Memory B cell (primary cell): ENCODE data around the gene CARMIL1.

Experiments
- ATAC-seq: fragments of 150-1000 bp; cut with Tn5 transposase; 2 replicates; pipeline ENCODE4 v1.10.0; 2021; ENCODE audit warnings: low read depth, mild to moderate bottlenecking, moderate library complexity
- DNase-seq, 2 donors: peaks; one replicate each; pipeline ENCODE4 v3.0.0; 2022; ENCODE audit warnings: low spot score in 2 of 2
- H3K27ac Mint-ChIP-seq: one replicate; pipeline ENCODE4 v1.8.0; 2022; ENCODE audit warnings: mild to moderate bottlenecking, moderate library complexity, mixed read lengths
- H3K27me3 Mint-ChIP-seq: one replicate; pipeline ENCODE4 v1.8.0; 2022; ENCODE audit warnings: mixed read lengths
- H3K36me3 Mint-ChIP-seq: one replicate; pipeline ENCODE4 v1.8.0; 2022; ENCODE audit warnings: mild to moderate bottlenecking, mixed read lengths
- H3K4me1 Mint-ChIP-seq: one replicate; pipeline ENCODE4 v1.8.0; 2022; ENCODE audit warnings: mixed read lengths
- H3K4me3 Mint-ChIP-seq: one replicate; pipeline ENCODE4 v1.8.0; 2022; ENCODE audit warnings: mild to moderate bottlenecking, moderate library complexity, mixed read lengths
- H3K9me3 Mint-ChIP-seq: one replicate; pipeline ENCODE4 v1.8.0; 2022; ENCODE audit warnings: mixed read lengths

CARMIL1 gene

GRCh38 chr6:25392372-25392771 is 113.2 kb downstream of the CARMIL1 start:
- H3K9me3 Mint-ChIP-seq, result no peaks in the 10 kb centered on the region
- peaks cover 8% of the 10 kb centered on the region for H3K4me1 Mint-ChIP-seq
- H3K36me3 Mint-ChIP-seq, result no peaks in the 10 kb centered on the region
- H3K4me3 Mint-ChIP-seq, result no peak overlapping the region
- no peaks in the 10 kb centered on the region for H3K27me3 Mint-ChIP-seq
- ATAC-seq (no peak), DNase-seq (no peak)
- no peak overlapping the region for H3K27ac Mint-ChIP-seq

- DNase-seq (no peak), ATAC-seq (no peak)
- H3K36me3 Mint-ChIP-seq, result no peaks in the 10 kb centered on the region
- no peak overlapping the region for H3K4me3 Mint-ChIP-seq
- no peaks in the 10 kb centered on the region for H3K9me3 Mint-ChIP-seq
- H3K27me3 Mint-ChIP-seq, result no peaks in the 10 kb centered on the region
- no peak overlapping the region for H3K27ac Mint-ChIP-seq
- no peaks in the 10 kb centered on the region for H3K4me1 Mint-ChIP-seq
Measured at GRCh38 chr6:25395731-25396130, 116.6 kb downstream of the CARMIL1 start.

GRCh38 chr6:25397406-25397805 is 118.2 kb downstream of the CARMIL1 start:
- Mint-ChIP-seq H3K4me3 (no peak overlapping the region), H3K4me1 (no peaks in the 10 kb centered on the region), H3K27ac (no peak overlapping the region), H3K9me3 (no peaks in the 10 kb centered on the region), H3K36me3 (no peaks in the 10 kb centered on the region), H3K27me3 (no peaks in the 10 kb centered on the region)
- ATAC-seq (no peak), DNase-seq (no peak)

- Mint-ChIP-seq H3K9me3 (no peaks in the 10 kb centered on the region), H3K4me3 (no peak overlapping the region), H3K27me3 (no peaks in the 10 kb centered on the region), H3K36me3 (no peaks in the 10 kb centered on the region), H3K27ac (no peak overlapping the region), H3K4me1 (peaks cover 14% of the 10 kb centered on the region)
- DNase-seq (no peak), ATAC-seq (no peak)
Measured at GRCh38 chr6:25399885-25400284, 120.7 kb downstream of the CARMIL1 start.

GRCh38 chr6:25401711-25402110 is 122.5 kb downstream of the CARMIL1 start:
- H3K4me3 Mint-ChIP-seq, result no peak overlapping the region
- H3K9me3 Mint-ChIP-seq, result no peaks in the 10 kb centered on the region
- DNase-seq, result no peak
- H3K27me3 Mint-ChIP-seq, result no peaks in the 10 kb centered on the region
- no peak for ATAC-seq
- H3K27ac Mint-ChIP-seq, result no peak overlapping the region
- H3K36me3 Mint-ChIP-seq, result no peaks in the 10 kb centered on the region
- peaks cover 16% of the 10 kb centered on the region for H3K4me1 Mint-ChIP-seq

GRCh38 chr6:25402125-25402524 is 123.0 kb downstream of the CARMIL1 start:
- Mint-ChIP-seq H3K9me3 (no peaks in the 10 kb centered on the region), H3K36me3 (no peaks in the 10 kb centered on the region), H3K4me1 (peaks cover 16% of the 10 kb centered on the region), H3K4me3 (no peak overlapping the region), H3K27ac (no peak overlapping the region), H3K27me3 (no peaks in the 10 kb centered on the region)
- ATAC-seq (no peak), DNase-seq (no peak)

- Mint-ChIP-seq H3K4me3 (no peak overlapping the region), H3K36me3 (no peaks in the 10 kb centered on the region), H3K9me3 (no peaks in the 10 kb centered on the region), H3K4me1 (peaks cover 16% of the 10 kb centered on the region), H3K27me3 (no peaks in the 10 kb centered on the region), H3K27ac (peak overlapping the region; percentile 42)
- DNase-seq (no peak), ATAC-seq (no peak)
Measured at GRCh38 chr6:25403150-25403549, 124.0 kb downstream of the CARMIL1 start.

GRCh38 chr6:25404091-25404490 is 124.9 kb downstream of the CARMIL1 start:
- ATAC-seq, result no peak
- H3K27me3 Mint-ChIP-seq, result no peaks in the 10 kb centered on the region
- no peak for DNase-seq
- no peaks in the 10 kb centered on the region for H3K9me3 Mint-ChIP-seq
- H3K36me3 Mint-ChIP-seq, result no peaks in the 10 kb centered on the region
- H3K27ac Mint-ChIP-seq, result no peak overlapping the region
- H3K4me3 Mint-ChIP-seq, result no peak overlapping the region
- peaks cover 16% of the 10 kb centered on the region for H3K4me1 Mint-ChIP-seq

- Mint-ChIP-seq H3K27me3 (no peaks in the 10 kb centered on the region), H3K27ac (no peak overlapping the region), H3K4me1 (peaks cover 16% of the 10 kb centered on the region), H3K4me3 (no peak overlapping the region), H3K9me3 (no peaks in the 10 kb centered on the region), H3K36me3 (no peaks in the 10 kb centered on the region)
- peak; percentile 92 for ATAC-seq
- peak in 1 of 2 donors; percentile 26 for DNase-seq
Measured at GRCh38 chr6:25404693-25405169, 125.6 kb downstream of the CARMIL1 start.

GRCh38 chr6:25405442-25405841 is 126.3 kb downstream of the CARMIL1 start:
- Mint-ChIP-seq H3K27ac (no peak overlapping the region), H3K4me3 (no peak overlapping the region), H3K27me3 (no peaks in the 10 kb centered on the region), H3K36me3 (no peaks in the 10 kb centered on the region), H3K4me1 (peaks cover 19% of the 10 kb centered on the region), H3K9me3 (no peaks in the 10 kb centered on the region)
- DNase-seq, result peak in 1 of 2 donors; percentile 11
- peak; percentile 70 for ATAC-seq

GRCh38 chr6:25407431-25407830 is 128.3 kb downstream of the CARMIL1 start:
- Mint-ChIP-seq H3K4me3 (no peak overlapping the region), H3K27ac (no peak overlapping the region), H3K27me3 (no peaks in the 10 kb centered on the region), H3K9me3 (no peaks in the 10 kb centered on the region), H3K36me3 (no peaks in the 10 kb centered on the region), H3K4me1 (peaks cover 19% of the 10 kb centered on the region)
- no peak for DNase-seq
- ATAC-seq, result no peak

- ATAC-seq, result no peak
- peaks cover 11% of the 10 kb centered on the region for H3K4me1 Mint-ChIP-seq
- DNase-seq, result no peak
- H3K36me3 Mint-ChIP-seq, result no peaks in the 10 kb centered on the region
- H3K4me3 Mint-ChIP-seq, result no peak overlapping the region
- no peaks in the 10 kb centered on the region for H3K9me3 Mint-ChIP-seq
- no peak overlapping the region for H3K27ac Mint-ChIP-seq
- H3K27me3 Mint-ChIP-seq, result no peaks in the 10 kb centered on the region
Measured at GRCh38 chr6:25410102-25410501, 130.9 kb downstream of the CARMIL1 start.

- Mint-ChIP-seq H3K9me3 (no peaks in the 10 kb centered on the region), H3K27me3 (no peaks in the 10 kb centered on the region), H3K4me3 (peak overlapping the region; percentile 57), H3K4me1 (peaks cover 11% of the 10 kb centered on the region), H3K36me3 (no peaks in the 10 kb centered on the region), H3K27ac (peak overlapping the region; percentile 53)
- peak; percentile 85 for ATAC-seq
- no peak for DNase-seq
Measured at GRCh38 chr6:25411316-25411950, 132.3 kb downstream of the CARMIL1 start.

- DNase-seq (no peak), ATAC-seq (no peak)
- Mint-ChIP-seq H3K27ac (no peak overlapping the region), H3K4me1 (peaks cover 11% of the 10 kb centered on the region), H3K27me3 (no peaks in the 10 kb centered on the region), H3K9me3 (no peaks in the 10 kb centered on the region), H3K36me3 (no peaks in the 10 kb centered on the region), H3K4me3 (no peak overlapping the region)
Measured at GRCh38 chr6:25413207-25413905, 134.2 kb downstream of the CARMIL1 start.

GRCh38 chr6:25414168-25414567 is 135.0 kb downstream of the CARMIL1 start:
- no peaks in the 10 kb centered on the region for H3K9me3 Mint-ChIP-seq
- H3K4me1 Mint-ChIP-seq, result peaks cover 11% of the 10 kb centered on the region
- no peak overlapping the region for H3K4me3 Mint-ChIP-seq
- DNase-seq (no peak), ATAC-seq (no peak)
- no peak overlapping the region for H3K27ac Mint-ChIP-seq
- no peaks in the 10 kb centered on the region for H3K27me3 Mint-ChIP-seq
- no peaks in the 10 kb centered on the region for H3K36me3 Mint-ChIP-seq
